Measurements from ENCODE around the gene SLC22A25.

DNA sequence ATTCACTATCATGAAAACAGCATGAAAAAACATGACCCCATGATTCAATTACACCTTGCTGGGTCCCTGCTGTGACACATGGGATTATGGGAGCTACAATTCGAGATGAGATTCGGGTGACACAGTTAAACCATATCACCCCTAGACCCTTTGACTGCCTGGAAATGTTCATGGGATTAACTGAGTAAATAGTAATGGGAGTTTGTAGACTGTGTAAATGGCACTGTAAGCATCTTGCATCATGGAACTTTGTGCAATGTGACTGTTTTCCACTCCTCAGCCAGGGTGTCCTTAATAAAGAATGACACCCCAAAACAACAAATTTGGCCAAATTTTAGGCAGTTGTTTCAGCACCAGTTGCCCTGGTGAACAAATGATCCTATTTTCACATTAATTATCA is 7.9 kb upstream of the SLC22A25 start:
- TF ChIP-seq, protein P1, sequence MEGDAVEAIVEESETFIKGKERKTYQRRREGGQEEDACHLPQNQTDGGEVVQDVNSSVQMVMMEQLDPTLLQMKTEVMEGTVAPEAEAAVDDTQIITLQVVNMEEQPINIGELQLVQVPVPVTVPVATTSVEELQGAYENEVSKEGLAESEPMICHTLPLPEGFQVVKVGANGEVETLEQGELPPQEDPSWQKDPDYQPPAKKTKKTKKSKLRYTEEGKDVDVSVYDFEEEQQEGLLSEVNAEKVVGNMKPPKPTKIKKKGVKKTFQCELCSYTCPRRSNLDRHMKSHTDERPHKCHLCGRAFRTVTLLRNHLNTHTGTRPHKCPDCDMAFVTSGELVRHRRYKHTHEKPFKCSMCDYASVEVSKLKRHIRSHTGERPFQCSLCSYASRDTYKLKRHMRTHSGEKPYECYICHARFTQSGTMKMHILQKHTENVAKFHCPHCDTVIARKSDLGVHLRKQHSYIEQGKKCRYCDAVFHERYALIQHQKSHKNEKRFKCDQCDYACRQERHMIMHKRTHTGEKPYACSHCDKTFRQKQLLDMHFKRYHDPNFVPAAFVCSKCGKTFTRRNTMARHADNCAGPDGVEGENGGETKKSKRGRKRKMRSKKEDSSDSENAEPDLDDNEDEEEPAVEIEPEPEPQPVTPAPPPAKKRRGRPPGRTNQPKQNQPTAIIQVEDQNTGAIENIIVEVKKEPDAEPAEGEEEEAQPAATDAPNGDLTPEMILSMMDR (IDR thresholded peaks at IDR 0.05; ENCODE audit: poor library complexity, severe bottlenecking): no peak
- no peak for TF ChIP-seq POLR2AphosphoS5 (IDR thresholded peaks at IDR 0.05)

All from neural cell (in vitro differentiated cells).